Stimulated activated CD8-positive, alpha-beta memory T cell treated with anti-CD3 and anti-CD28 coated beads, Interleukin-12 subunit alpha, Interleukin-12 subunit beta, amount 100 ng/mL, for 1 hour (primary cell): Measurements from ENCODE around the gene ARL5B.

Experiments
- DNase-seq: peaks from one replicate; pipeline ENCODE4 v3.0.0-alpha.2; 2020; ENCODE audit warnings: low read depth

Gene ARL5B

GRCh38 chr10:18703521-18703920, 44.3 kb downstream of the ARL5B start:
- DNase-seq: no peak

GRCh38 chr10:18710201-18710653, 51.0 kb downstream of the ARL5B start:
- DNase-seq: no peak

- DNase-seq: no peak
Measured at GRCh38 chr10:18713077-18713476, 53.8 kb downstream of the ARL5B start.

- no peak for DNase-seq
Measured at GRCh38 chr10:18718991-18719390, 59.8 kb downstream of the ARL5B start.

- no peak for DNase-seq
Measured at GRCh38 chr10:18719811-18720210, 60.6 kb downstream of the ARL5B start.

GRCh38 chr10:18721067-18721466, 61.8 kb downstream of the ARL5B start:
- DNase-seq: no peak

- DNase-seq: no peak
Measured at GRCh38 chr10:18723801-18724200, 64.6 kb downstream of the ARL5B start.
